Ovary (tissue), 9 donors: Measurements from ENCODE around the gene BIRC7. TPM values are rescaled to one million over a fixed set of nuclear protein-coding genes. Genes with fewer than 3 reads are reported as not detected.

Experiments used
- DNase-seq, 5 donors: peaks; one replicate each; pipeline ENCODE4 v3.0.0-alpha.2; 2019 to 2020
- H3K27ac ChIP-seq, 2 donors: fragments of 200-600 bp; one replicate each; pipeline versions ENCODE4 v1.5.1 to v1.8.0; 2019 to 2022
- H3K27me3 ChIP-seq: fragments of 200-600 bp; one replicate; pipeline ENCODE4 v1.8.0; 2022
- H3K36me3 ChIP-seq: fragments of 200-600 bp; sonication (generic); one replicate; pipeline ENCODE4 v1.5.1; 2019
- H3K4me1 ChIP-seq: one replicate; pipeline ENCODE4 v1.8.1; 2013; ENCODE audit warnings: mild to moderate bottlenecking, moderate library complexity; ENCODE audit not compliant: insufficient read depth
- H3K4me3 ChIP-seq: fragments of 200-600 bp; sonication (generic); one replicate; pipeline ENCODE4 v1.5.1; 2017
- H3K9me3 ChIP-seq, 2 donors: fragments of 200-600 bp in 1 of 2; sonication (generic) in 1 of 2; one replicate each; pipeline versions ENCODE4 v1.5.1 to v1.8.1; 2013 to 2019; ENCODE audit warnings: mild to moderate bottlenecking in 1 of 2, moderate library complexity in 1 of 2
- CTCF ChIP-seq, 3 donors: fragments of 450-650 bp in 2 of 3; fragments of 200-600 bp in 1 of 3; IDR thresholded peaks; one replicate each; pipeline versions ENCODE4 v1.5.1 to v1.8.0; 2016 to 2022; ENCODE audit warnings: antibody characterized with exemption in 3 of 3, mild to moderate bottlenecking in 1 of 3
- EP300 ChIP-seq: sonication (generic); formaldehyde crosslinking; IDR thresholded peaks from one replicate; pipeline ENCODE4 v1.6.1; 2017; ENCODE audit warnings: antibody characterized with exemption
- POLR2A ChIP-seq: fragments of 450-650 bp; IDR thresholded peaks from one replicate; pipeline ENCODE4 v1.6.1; 2017; ENCODE audit warnings: antibody characterized with exemption, mild to moderate bottlenecking, moderate library complexity
- WGBS, 3 donors: extraction: QIAGEN DNeasy Blood & Tissue Kit in 1 of 3; methylation state at CpG; one replicate each; pipeline versions ENCODE4 v1.1.5 to v1.1.7; 2013 to 2017; 5-methylcytosine and 5-hydroxymethylcytosine counted together
- intact Hi-C, 4 donors: fragments of 100-400 bp; cut with DNase I; formaldehyde crosslinking; loops; one replicate each; pipeline versions ENCODE4 v1.11.0 to v1.15.1; 2022 to 2023
- polyA plus RNA-seq, 2 donors: library from polyadenylated mRNA; stranded (reverse); fragments of 200-250 nt in 1 of 2; fragments of 350-450 nt in 1 of 2; fragmentation: Illumina TruSeq in 1 of 2; extraction: RNeasy Lipid Tissue Mini Kit (QIAGEN cat#74804) in 1 of 2; gene quantifications; one replicate each; pipeline ENCODE4 v1.2.3, GENCODE V29; 2013 to 2014
- total RNA-seq, 7 donors: library from RNA; depleted of rRNA in 2 of 7; stranded (reverse); fragments of >200 nt in 2 of 7; fragmentation: NEBNext Ultra II Directional in 3 of 7; extraction: Animal tissue kit (Norgen Biotek cat#: 25700) in 3 of 7; gene quantifications; one replicate each; pipeline versions ENCODE4 v1.1.0 to v1.2.4, GENCODE V29; 2016 to 2023
- donor health status: DM: no; HTN: no; CAD: no; lungs with moderate emphysema.
- donor health status: DM: no; HTN: no; CAD: no.
- donor health status: Bipolar disorder and iron deficiency.
- donor health status: DM: yes; HTN: yes; CAD: no.
- donor health status: DM: no; HTN: no; CAD: no.
- donor health status: DM: yes; HTN: yes; CAD: no.

The BIRC7 gene
- total and polyA plus RNA-seq, 9 donors: 0.60 to 1.1 TPM; not detected in 7

DNA sequence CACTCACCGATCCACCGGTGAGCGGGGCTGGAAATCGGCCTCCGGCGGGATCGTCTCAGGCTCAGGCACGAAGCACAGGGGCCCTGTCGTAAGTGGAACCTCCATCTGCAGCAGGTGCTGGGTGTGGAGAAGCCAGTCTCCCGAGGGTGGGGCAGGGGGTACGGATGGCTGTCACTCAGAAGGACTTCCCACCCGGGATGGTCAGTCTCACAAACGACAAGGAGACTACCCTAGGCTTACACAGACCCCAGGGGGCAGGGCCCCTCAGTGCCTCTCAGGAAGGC is 47.6 kb upstream of the BIRC7 start:
- no peaks in the 10 kb centered on the region for H3K9me3 ChIP-seq
- H3K27me3 ChIP-seq: no peaks in the 10 kb centered on the region
- no peaks in the 10 kb centered on the region for H3K36me3 ChIP-seq
- no peaks in the 10 kb centered on the region for H3K4me1 ChIP-seq
- WGBS, 3 donors: 76 to 86% (median 84%) methylated on average over 12 to 13 of the region's 13 CpGs
- intact Hi-C loops: no loop called here
- no peak overlapping the region for H3K27ac ChIP-seq
- no peak overlapping the region for H3K4me3 ChIP-seq
- no peak for TF ChIP-seq CTCF (IDR thresholded peaks at IDR 0.05)
- no peak for TF ChIP-seq POLR2A
- TF ChIP-seq EP300: no peak
- no peak for DNase-seq

DNA sequence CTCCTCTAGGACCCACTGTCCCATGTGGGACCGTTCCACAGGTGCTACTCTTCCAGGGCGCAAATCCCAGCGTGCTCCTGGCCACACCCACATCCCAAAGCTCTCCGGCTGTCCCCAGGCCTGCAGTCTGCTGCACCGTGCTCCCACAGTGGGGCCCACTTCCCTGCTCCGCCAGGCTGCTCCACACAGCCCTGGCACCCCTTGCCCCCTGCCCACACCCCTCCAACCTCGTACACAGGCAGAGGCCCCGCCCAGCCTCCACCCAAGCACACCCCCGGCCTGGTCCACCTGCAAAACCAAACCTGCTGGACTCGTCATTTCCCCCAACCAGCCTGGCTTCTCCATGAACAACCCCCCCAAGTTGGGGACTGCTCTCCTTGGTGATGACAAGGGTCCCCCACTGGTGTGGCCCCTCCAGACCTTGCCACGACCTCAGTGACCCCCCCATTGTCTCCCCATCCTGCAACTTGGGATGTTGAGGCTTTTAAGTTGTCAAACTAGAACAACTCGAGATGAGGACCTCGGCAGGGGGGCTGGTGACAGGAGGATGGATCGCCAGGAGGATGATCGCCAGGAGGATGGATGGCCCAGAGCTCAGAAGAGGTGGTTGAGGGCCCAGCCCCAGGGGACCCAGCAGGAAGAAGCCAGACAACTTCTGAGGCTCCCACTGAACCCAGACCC is 46.9 kb upstream of the BIRC7 start:
- Histone ChIP-seq H3K36me3 (no peaks in the 10 kb centered on the region), H3K9me3 (no peaks in the 10 kb centered on the region), H3K27ac (no peak overlapping the region), H3K27me3 (no peaks in the 10 kb centered on the region), H3K4me3 (no peak overlapping the region), H3K4me1 (no peaks in the 10 kb centered on the region)
- 56 to 66% (median 64%) methylated on average over 14 to 15 of the region's 15 CpGs for WGBS, 3 donors
- TF ChIP-seq EP300: no peak
- TF ChIP-seq CTCF (IDR thresholded peaks at IDR 0.05): no peak
- no peak for TF ChIP-seq POLR2A
- DNase-seq: no peak
- intact Hi-C loops: no loop called here

DNA sequence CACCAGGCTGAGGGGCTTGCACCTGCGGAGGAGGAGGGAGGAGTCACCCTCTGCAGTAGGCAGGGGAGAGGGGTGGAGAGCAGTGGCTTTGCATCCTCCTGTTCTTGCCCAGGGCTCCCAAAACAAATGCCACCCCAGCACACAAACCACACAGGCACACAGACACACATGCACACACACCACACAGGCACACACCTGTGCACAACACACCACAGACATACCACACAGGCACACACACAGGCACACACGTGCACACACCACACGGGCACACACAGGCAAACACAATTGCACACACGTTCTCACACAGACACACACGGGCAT is 46.4 kb upstream of the BIRC7 start:
- Histone ChIP-seq H3K36me3 (no peaks in the 10 kb centered on the region), H3K27ac (no peak overlapping the region), H3K4me1 (no peaks in the 10 kb centered on the region), H3K9me3 (no peaks in the 10 kb centered on the region), H3K4me3 (no peak overlapping the region), H3K27me3 (no peaks in the 10 kb centered on the region)
- intact Hi-C loops: no loop called here
- WGBS, 3 donors: 67 to 87% (median 85%) methylated on average over 5 of the region's 5 CpGs
- TF ChIP-seq POLR2A (no peak), CTCF (IDR thresholded peaks at IDR 0.05) (no peak), EP300 (no peak)
- no peak for DNase-seq

DNA sequence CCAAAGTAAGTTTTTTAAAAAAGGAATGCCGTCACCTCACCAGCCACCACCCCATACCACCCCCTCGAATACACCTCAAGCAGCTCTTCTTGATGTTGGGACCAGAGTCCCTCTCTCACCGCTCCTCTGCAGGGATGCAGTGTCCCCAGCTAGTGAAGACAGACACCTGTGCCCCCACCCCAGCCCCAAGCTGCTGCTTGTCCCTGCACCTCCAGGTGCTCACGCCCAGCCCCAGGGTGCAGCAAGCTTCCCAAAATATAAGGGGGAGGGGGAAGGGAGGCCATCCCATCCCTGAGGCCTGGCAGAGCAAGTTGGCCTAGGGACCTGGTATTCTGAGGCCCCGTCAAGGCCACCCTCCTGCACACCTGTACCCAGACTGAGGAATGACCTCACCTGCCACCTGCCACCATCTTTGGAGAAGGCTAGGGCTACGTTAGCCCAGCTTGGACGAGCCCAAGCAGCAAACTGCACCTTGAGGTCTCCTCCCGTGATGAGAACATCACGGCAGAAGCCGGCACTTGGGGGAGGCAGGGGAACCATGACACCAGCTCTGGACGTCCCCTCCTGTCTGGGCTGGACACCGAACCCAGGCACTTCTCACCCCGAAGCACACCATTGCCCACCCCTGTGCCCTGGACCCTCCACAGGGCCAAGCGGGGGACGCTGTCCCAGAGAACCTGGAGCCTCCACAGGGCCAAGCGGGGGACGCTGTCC is 45.7 kb upstream of the BIRC7 start:
- no peaks in the 10 kb centered on the region for H3K27me3 ChIP-seq
- 82 to 86% (median 85%) methylated on average over 16 to 17 of the region's 17 CpGs for WGBS, 3 donors
- no peak for TF ChIP-seq EP300
- TF ChIP-seq POLR2A: no peak
- TF ChIP-seq CTCF (IDR thresholded peaks at IDR 0.05): no peak
- no peak for DNase-seq
- H3K9me3 ChIP-seq: no peaks in the 10 kb centered on the region
- intact Hi-C loops: no loop called here
- H3K4me1 ChIP-seq: no peaks in the 10 kb centered on the region
- H3K27ac ChIP-seq: no peak overlapping the region
- H3K4me3 ChIP-seq: no peak overlapping the region
- H3K36me3 ChIP-seq: no peaks in the 10 kb centered on the region
